ENCODE data around the gene SH2D4B. TPM values are rescaled to one million over a fixed set of nuclear protein-coding genes. Genes with fewer than 3 reads are reported as not detected.
A peak's percentile ranks its signal among the peaks of the same experiment; 100 is the strongest.

SH2D4B gene
- polyA plus RNA-seq, 1 experiment = not detected

DNA sequence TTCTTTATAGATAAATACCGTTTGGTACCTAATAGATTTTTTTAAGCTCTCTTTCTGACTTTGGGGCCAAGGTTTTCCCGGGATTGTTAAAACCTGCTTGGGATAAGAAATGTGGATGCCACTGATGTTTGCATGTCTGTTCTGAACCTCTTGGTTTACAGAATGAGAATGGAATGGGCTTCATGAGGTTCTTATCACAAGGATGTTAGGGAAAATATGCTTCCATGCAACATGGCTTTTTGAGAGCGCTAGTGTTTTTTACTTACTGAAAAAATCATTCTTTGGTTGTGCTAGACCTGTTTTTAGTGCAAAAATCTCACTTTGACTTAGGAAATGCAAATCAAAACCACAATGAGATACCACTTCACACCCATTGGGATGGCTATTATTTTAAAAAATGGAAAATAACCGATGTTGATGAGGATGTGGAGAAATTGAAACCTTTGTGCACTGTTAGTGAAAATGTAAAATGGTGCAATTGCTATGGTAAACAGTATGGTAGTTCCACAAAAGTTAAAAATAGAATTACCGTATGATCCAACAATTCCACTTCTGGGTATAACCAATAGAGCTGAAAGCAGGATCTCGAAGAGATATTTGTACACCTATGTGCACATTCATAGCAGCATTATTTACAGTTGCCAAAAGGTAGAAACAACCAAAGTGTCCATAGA lies 44.7 kb upstream of the SH2D4B start:
- POLR2A ChIA-PET = no interaction called here

DNA sequence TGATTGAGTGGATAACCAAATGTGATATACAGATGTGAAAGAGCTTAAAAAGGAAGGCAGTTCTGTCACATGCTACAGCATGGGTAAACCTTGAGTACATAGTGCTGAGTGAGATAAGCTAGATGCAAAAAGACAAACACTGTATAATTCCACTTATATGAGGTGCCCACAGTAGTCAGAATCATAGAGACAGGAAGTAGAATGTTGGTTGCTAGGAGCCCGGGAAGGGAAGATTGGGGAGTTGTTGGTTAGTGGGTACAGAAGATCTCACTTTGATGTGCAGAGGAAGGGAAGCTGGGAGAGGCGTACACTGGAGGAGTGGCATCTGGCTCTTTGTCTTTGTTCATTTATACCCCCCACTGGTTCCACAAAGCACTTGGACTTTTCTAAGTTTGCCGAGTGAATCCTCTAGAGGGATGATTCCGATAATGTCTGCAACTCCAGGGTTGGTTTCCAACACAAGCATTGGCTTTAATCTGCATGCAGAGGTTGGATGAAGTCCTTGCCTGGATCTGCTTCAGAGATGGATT lies 44.1 kb upstream of the SH2D4B start:
- Histone ChIP-seq H3K9me3 (ENCODE audit: control insufficient read depth, insufficient read depth, low read length) (no peaks in the 10 kb centered on the region), H3K27ac (ENCODE audit: low read depth, low read length) (no peak overlapping the region), H3K4me3 (ENCODE audit: low read depth, low read length) (no peak overlapping the region), H3K27me3 (ENCODE audit: control insufficient read depth, insufficient read depth, low read length) (no peaks in the 10 kb centered on the region)
- no peak for DNase-seq (ENCODE audit: low read depth, low spot score)
- CTCF ChIA-PET = interaction anchor here (3.0 kb wide), 1 partner anchor 12 kb away, joined by 19 read pairs; no protein-coding TSS in a partner anchor
- POLR2A ChIA-PET = no interaction called here
- TF ChIP-seq, protein P1, sequence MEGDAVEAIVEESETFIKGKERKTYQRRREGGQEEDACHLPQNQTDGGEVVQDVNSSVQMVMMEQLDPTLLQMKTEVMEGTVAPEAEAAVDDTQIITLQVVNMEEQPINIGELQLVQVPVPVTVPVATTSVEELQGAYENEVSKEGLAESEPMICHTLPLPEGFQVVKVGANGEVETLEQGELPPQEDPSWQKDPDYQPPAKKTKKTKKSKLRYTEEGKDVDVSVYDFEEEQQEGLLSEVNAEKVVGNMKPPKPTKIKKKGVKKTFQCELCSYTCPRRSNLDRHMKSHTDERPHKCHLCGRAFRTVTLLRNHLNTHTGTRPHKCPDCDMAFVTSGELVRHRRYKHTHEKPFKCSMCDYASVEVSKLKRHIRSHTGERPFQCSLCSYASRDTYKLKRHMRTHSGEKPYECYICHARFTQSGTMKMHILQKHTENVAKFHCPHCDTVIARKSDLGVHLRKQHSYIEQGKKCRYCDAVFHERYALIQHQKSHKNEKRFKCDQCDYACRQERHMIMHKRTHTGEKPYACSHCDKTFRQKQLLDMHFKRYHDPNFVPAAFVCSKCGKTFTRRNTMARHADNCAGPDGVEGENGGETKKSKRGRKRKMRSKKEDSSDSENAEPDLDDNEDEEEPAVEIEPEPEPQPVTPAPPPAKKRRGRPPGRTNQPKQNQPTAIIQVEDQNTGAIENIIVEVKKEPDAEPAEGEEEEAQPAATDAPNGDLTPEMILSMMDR (IDR thresholded peaks at IDR 0.05; ENCODE audit: low read depth, low read length) = no peak

More for the DNA sequence above, 44.7 kb upstream of the SH2D4B start:
- no peak for DNase-seq (ENCODE audit: low read depth, low spot score)
- H3K9me3 ChIP-seq (ENCODE audit: control insufficient read depth, insufficient read depth, low read length) = no peaks in the 10 kb centered on the region
- H3K4me3 ChIP-seq (ENCODE audit: low read depth, low read length) = no peak overlapping the region
- CTCF ChIA-PET = interaction anchor here (3.0 kb wide), 1 partner anchor 13 kb away, joined by 19 read pairs; no protein-coding TSS in a partner anchor
- no peak overlapping the region for H3K27ac ChIP-seq (ENCODE audit: low read depth, low read length)
- H3K27me3 ChIP-seq (ENCODE audit: control insufficient read depth, insufficient read depth, low read length) = no peaks in the 10 kb centered on the region
- TF ChIP-seq, protein P1 (IDR thresholded peaks at IDR 0.05; ENCODE audit: low read depth, low read length) = no peak

DNA sequence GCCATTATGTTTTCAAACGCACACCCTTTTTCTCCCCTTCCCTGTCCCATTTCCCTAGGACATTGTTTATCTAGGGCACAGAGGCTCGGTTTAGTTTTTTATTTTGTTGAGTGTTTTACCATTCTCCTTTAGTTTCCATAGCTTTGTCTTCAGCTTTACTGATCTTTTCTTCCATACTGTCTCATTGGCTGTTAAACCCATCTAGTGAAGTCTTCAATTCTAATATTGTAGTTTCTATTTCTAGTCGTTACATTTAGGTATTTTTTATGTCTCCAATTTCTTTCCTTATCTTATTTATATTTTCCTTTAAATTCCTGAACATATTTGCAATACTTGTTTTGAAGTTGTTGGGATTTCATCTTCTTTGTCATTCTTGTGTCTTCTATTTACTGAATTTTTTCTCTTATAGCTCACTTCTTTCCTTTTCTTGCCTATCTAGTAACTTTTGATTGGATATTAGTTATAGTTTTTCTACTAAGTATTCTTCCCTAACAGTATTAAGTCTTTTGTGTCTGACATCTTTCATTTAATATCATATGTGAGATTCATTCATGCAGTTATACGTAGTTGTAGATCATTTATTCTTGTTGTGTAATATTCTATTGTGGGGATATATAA lies 41.0 kb upstream of the SH2D4B start:
- CTCF ChIA-PET = interaction anchor here (1.0 to 7.1 kb wide), 3 partner anchors 9 to 166 kb away, joined by 4 to 53 read pairs (median 31); no protein-coding TSS in a partner anchor
- H3K4me3 ChIP-seq (ENCODE audit: low read depth, low read length) = no peak overlapping the region
- H3K27ac ChIP-seq (ENCODE audit: low read depth, low read length) = no peak overlapping the region
- DNase-seq (ENCODE audit: low read depth, low spot score) = no peak
- H3K27me3 ChIP-seq (ENCODE audit: control insufficient read depth, insufficient read depth, low read length) = no peaks in the 10 kb centered on the region
- TF ChIP-seq, protein P1 (IDR thresholded peaks at IDR 0.05; ENCODE audit: low read depth, low read length) = no peak
- POLR2A ChIA-PET = no interaction called here
- no peaks in the 10 kb centered on the region for H3K9me3 ChIP-seq (ENCODE audit: control insufficient read depth, insufficient read depth, low read length)

DNA sequence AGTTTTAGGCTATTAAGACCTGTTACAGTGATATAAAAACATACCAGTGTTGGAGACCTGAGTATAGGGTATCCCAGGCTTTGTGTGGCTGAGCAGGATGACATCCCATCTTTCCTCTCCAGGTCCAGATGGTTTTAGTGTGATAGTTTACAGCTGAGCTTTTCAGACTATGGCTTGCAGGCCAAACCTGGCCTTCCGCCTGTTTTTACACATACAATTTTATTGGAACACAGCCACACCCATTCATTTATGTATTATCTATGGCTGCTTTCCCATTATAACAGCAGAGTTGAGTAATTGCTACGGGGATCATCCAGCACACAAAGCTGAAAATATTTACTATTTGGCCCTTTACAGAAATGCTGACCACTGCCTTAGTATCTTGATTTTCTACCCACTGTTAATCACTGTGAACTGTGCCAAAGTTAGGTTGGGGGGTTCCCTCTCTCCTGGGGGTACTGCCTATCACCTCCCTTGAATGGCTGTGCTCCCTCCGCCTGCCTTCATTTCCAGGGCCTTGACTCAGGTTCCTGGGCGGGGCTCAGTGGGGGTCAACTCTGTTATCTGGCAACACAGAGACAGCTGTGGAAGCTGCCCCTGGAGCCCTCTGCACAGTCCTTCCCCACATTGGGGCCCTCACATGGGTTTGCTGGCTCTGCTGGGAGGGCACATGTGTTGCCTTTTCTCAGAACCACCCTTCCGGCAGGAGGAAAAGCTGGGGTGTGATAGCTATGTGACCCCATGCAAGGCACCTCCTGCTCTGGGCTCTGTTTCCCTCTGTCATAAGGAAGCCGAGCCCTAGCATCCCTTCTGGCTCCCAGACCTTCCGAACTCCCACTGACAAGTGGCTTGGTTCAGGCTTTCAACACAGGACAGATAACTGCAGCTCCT lies 40.3 kb upstream of the SH2D4B start:
- Histone ChIP-seq H3K4me3 (ENCODE audit: low read depth, low read length) (no peak overlapping the region), H3K27me3 (ENCODE audit: control insufficient read depth, insufficient read depth, low read length) (no peaks in the 10 kb centered on the region), H3K27ac (ENCODE audit: low read depth, low read length) (peak overlapping the region; percentile 91), H3K9me3 (ENCODE audit: control insufficient read depth, insufficient read depth, low read length) (no peaks in the 10 kb centered on the region)
- POLR2A ChIA-PET = interaction anchor here (1.4 to 2.2 kb wide), 2 partner anchors 12 to 24 kb away, joined by 3 to 8 read pairs; no protein-coding TSS in a partner anchor
- TF ChIP-seq, protein P1 (IDR thresholded peaks at IDR 0.05; ENCODE audit: low read depth, low read length) = no peak
- CTCF ChIA-PET = interaction anchor here (1.0 to 7.1 kb wide), 3 partner anchors 8 to 166 kb away, joined by 4 to 53 read pairs (median 31); no protein-coding TSS in a partner anchor
- DNase-seq (ENCODE audit: low read depth, low spot score) = no peak
